HCT116 (cell line): ENCODE data around the gene ARHGAP8. TPM values are rescaled to one million over a fixed set of nuclear protein-coding genes. Genes with fewer than 3 reads are reported as not detected.

Source experiments
- ATAC-seq: fragments of 200-7000 bp; cut with Tn5 transposase; 2 replicates; pipeline ENCODE4 v1.9.1; 2020; ENCODE audit warnings: mild to moderate bottlenecking, moderate library complexity
- BruUV-seq: library from RNA; stranded (reverse); fragments of 400-500 nt; replicated peaks from 2 replicates; lab custom pipeline; 2021; lab: Mats Ljungman, UMichigan
- CTCF ChIA-PET: fragments of 300-600 bp; sonication (Branson Sonifier 250); formaldehyde crosslinking; loops from one replicate; lab custom pipeline; 2021; ENCODE audit warnings: antibody characterized with exemption; lab: Charles Lee
- POLR2A ChIA-PET: fragments of 300-600, 350-600 bp; sonication (Branson Sonifier 250); formaldehyde crosslinking; loops from one replicate; lab custom pipeline; 2021; ENCODE audit warnings: antibody characterized with exemption; lab: Charles Lee
- RAD21 ChIA-PET, 2 experiments: fragments of 300-600 bp; sonication (Branson Sonifier 250); formaldehyde crosslinking; loops; one replicate each; lab custom pipeline; 2023; ENCODE audit warnings: low total read pairs in 2 of 2; ENCODE audit not compliant: uncharacterized antibody in 2 of 2, unreplicated experiment in 2 of 2, low non-redundant PET in 1 of 2; lab: Charles Lee
- DNase-seq: peaks from one replicate; pipeline ENCODE4 v3.0.0-alpha.2; 2010; ENCODE audit warnings: low read depth, low spot score
- H2AFZ ChIP-seq: fragments of 200-600 bp; shearing (Covaris generic), sonication (generic); 2 replicates; pipeline ENCODE4 v1.6.1; 2017; ENCODE audit warnings: low read depth, mixed run types, mixed read lengths, antibody characterized with exemption, low read length; ENCODE audit not compliant: poor library complexity, severe bottlenecking
- H3K27ac ChIP-seq: 2 replicates; pipeline ENCODE4 v1.5.1; 2012; ENCODE audit warnings: low read depth, low read length
- H3K27me3 ChIP-seq: fragments of 200-600 bp; sonication (generic); 2 replicates; pipeline ENCODE4 v1.6.1; 2016; ENCODE audit warnings: mixed run types, low read length, mixed read lengths; ENCODE audit not compliant: insufficient read depth
- H3K36me3 ChIP-seq, 2 experiments: fragments of 200-500 bp in 1 of 2; fragments of 200-600 bp in 1 of 2; sonication (Bioruptor generic) in 1 of 2; sonication (generic) in 1 of 2; 2 replicates each; pipeline versions ENCODE4 v1.5.1 to v1.6.1; 2014 to 2016; ENCODE audit warnings: low read length in 2 of 2, inconsistent platforms in 1 of 2, mixed read lengths in 1 of 2, mixed run types in 1 of 2; ENCODE audit not compliant: insufficient read depth in 2 of 2, control insufficient read depth in 1 of 2
- H3K4me1 ChIP-seq, 2 experiments: fragments of 200-600 bp in 1 of 2; sonication (generic) in 1 of 2; 2 replicates each; pipeline versions ENCODE4 v1.5.1 to v1.6.1; 2012 to 2017; ENCODE audit warnings: low read length in 2 of 2, inconsistent platforms in 1 of 2, mild to moderate bottlenecking in 1 of 2, mixed read lengths in 1 of 2, mixed run types in 1 of 2, moderate library complexity in 1 of 2; ENCODE audit not compliant: insufficient read depth in 2 of 2, control insufficient read depth in 1 of 2
- H3K4me2 ChIP-seq: fragments of 200-600 bp; sonication (generic); 2 replicates; pipeline ENCODE4 v1.6.1; 2017; ENCODE audit warnings: mixed run types, low read length, mixed read lengths
- H3K4me3 ChIP-seq, 2 experiments: fragments of 200-600 bp in 1 of 2; sonication (generic) in 1 of 2; replicated peaks in 1 of 2; 2 replicates each; pipeline ENCODE4 v1.5.1; 2011 to 2016; ENCODE audit warnings: low read length in 2 of 2, control low read depth in 1 of 2, low read depth in 1 of 2, mild to moderate bottlenecking in 1 of 2, mixed read lengths in 1 of 2, mixed run types in 1 of 2
- H3K79me2 ChIP-seq: fragments of 200-600 bp; sonication (generic); 2 replicates; pipeline ENCODE4 v1.6.1; 2017; ENCODE audit warnings: mild to moderate bottlenecking, mixed run types, low read length, moderate library complexity, mixed read lengths; ENCODE audit not compliant: insufficient read depth
- H3K9ac ChIP-seq: fragments of 200-600 bp; sonication (generic); 2 replicates; pipeline ENCODE4 v1.6.1; 2016; ENCODE audit warnings: low read length, mixed read lengths
- H3K9me2 ChIP-seq: fragments of 200-600 bp; sonication (generic), shearing (Covaris generic); 2 replicates; pipeline ENCODE4 v1.6.1; 2017; ENCODE audit warnings: mixed run types, mild to moderate bottlenecking, moderate library complexity; ENCODE audit not compliant: insufficient read depth
- H3K9me3 ChIP-seq, 2 experiments: fragments of 200-500 bp in 1 of 2; fragments of 200-600 bp in 1 of 2; sonication (Bioruptor generic) in 1 of 2; sonication (generic) in 1 of 2; 2 replicates each; pipeline ENCODE4 v1.6.1; 2014 to 2017; ENCODE audit warnings: low read length in 2 of 2, mixed read lengths in 2 of 2, inconsistent platforms in 1 of 2, low read depth in 1 of 2, mild to moderate bottlenecking in 1 of 2, mixed run types in 1 of 2, moderate library complexity in 1 of 2; ENCODE audit not compliant: control insufficient read depth in 1 of 2, insufficient read depth in 1 of 2
- H4K20me1 ChIP-seq: fragments of 200-600 bp; sonication (generic), shearing (Covaris generic); 2 replicates; pipeline ENCODE4 v1.6.1; 2017; ENCODE audit warnings: mixed run types, mild to moderate bottlenecking, moderate library complexity; ENCODE audit not compliant: insufficient read depth
- EGR1 ChIP-seq: IDR thresholded peaks from 2 replicates; pipeline ENCODE4 v1.6.1; 2012; ENCODE audit warnings: low read depth
- EZH2phosphoT487 ChIP-seq: fragments of 200-600 bp; IDR thresholded peaks from 2 replicates; pipeline ENCODE4 v1.6.1; 2018; ENCODE audit warnings: antibody characterized with exemption, borderline replicate concordance
- FOSL1 ChIP-seq: IDR thresholded peaks from 2 replicates; pipeline ENCODE4 v1.6.1; 2012; ENCODE audit warnings: low read depth
- JUND ChIP-seq: IDR thresholded peaks from 2 replicates; pipeline ENCODE4 v1.6.1; 2012
- POLR2A ChIP-seq: IDR thresholded peaks from 2 replicates; pipeline ENCODE4 v1.7.0; 2011; ENCODE audit warnings: borderline replicate concordance; ENCODE audit not compliant: insufficient read depth, insufficient read length; ENCODE audit errors: extremely low read depth
- REST ChIP-seq: IDR thresholded peaks from 2 replicates; pipeline ENCODE4 v1.6.1; 2012; ENCODE audit warnings: low read depth
- SRF ChIP-seq: IDR thresholded peaks from 2 replicates; pipeline ENCODE4 v1.6.1; 2012; ENCODE audit warnings: low read depth
- ZBTB33 ChIP-seq: IDR thresholded peaks from 2 replicates; pipeline ENCODE4 v1.6.1; 2011; ENCODE audit warnings: mild to moderate bottlenecking, low read length, moderate library complexity; ENCODE audit not compliant: insufficient replicate concordance; ENCODE audit errors: extremely low read depth
- intact Hi-C: fragments of 100-400 bp; cut with micrococcal nuclease; formaldehyde crosslinking; loops from 2 replicates; pipeline ENCODE4 v1.10.0; 2022
- total RNA-seq: library from RNA; stranded (reverse); gene quantifications from one replicate; pipeline ENCODE4 v1.2.1, GENCODE V29; 2021; ENCODE audit not compliant: unreplicated experiment
- TF ChIP-seq, protein P1 (sequence below): IDR thresholded peaks from 2 replicates; pipeline ENCODE4 v1.6.1; 2012
- TF ChIP-seq, protein P2 (sequence below): IDR thresholded peaks from 2 replicates; pipeline ENCODE4 v1.6.1; 2012

ARHGAP8 gene
- total RNA-seq, 1 experiment from 2014 or later, result 67.5 TPM

DNA sequence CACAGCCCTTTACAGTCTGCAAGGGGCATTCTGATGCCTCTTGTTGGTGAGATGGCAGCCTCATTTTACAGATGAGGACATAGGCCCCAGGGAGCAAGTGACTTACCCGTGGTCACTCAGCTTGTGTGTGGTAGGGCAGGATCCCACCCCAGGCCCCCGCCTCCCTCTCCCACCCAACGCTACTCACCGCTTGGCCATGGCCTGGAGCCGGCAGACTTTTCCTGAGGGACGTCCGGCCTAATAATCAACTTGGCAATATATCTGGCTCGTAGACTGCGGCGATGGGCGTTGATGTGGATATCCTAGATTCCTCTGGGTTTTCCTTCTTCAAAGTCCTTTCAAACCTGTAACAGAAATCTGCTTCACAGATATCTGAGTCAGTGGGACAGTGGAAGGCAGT lies 57.1 kb downstream of the ARHGAP8 start:
- ChIA-PET POLR2A (no interaction called here), CTCF (no interaction called here), RAD21 (no interaction called here)
- no peaks in the 10 kb centered on the region for H4K20me1 ChIP-seq
- intact Hi-C loops, result no loop called here
- H3K9me3 ChIP-seq, result no peaks in the 10 kb centered on the region
- H3K36me3 ChIP-seq, result peaks cover 0 to 20% of the 10 kb centered on the region in 2 experiments; a peak in 2 of 4 replicates
- no peak overlapping the region for H2AFZ ChIP-seq
- no peak for TF ChIP-seq POLR2A
- no peak for TF ChIP-seq EGR1
- TF ChIP-seq EZH2phosphoT487, result no peak
- no peak for TF ChIP-seq JUND
- TF ChIP-seq REST, result no peak
- H3K27me3 ChIP-seq, result no peaks in the 10 kb centered on the region
- H3K9ac ChIP-seq, result no peak overlapping the region
- no peak overlapping the region for H3K27ac ChIP-seq
- ATAC-seq, result no peak
- H3K4me3 ChIP-seq, result no peak overlapping the region
- DNase-seq, result no peak
- H3K9me2 ChIP-seq, result no peaks in the 10 kb centered on the region
- H3K4me1 ChIP-seq, result no peaks in the 10 kb centered on the region
- no peak overlapping the region for H3K4me2 ChIP-seq
- H3K79me2 ChIP-seq, result no peaks in the 10 kb centered on the region
- BruUV-seq, result no TSS peak

DNA sequence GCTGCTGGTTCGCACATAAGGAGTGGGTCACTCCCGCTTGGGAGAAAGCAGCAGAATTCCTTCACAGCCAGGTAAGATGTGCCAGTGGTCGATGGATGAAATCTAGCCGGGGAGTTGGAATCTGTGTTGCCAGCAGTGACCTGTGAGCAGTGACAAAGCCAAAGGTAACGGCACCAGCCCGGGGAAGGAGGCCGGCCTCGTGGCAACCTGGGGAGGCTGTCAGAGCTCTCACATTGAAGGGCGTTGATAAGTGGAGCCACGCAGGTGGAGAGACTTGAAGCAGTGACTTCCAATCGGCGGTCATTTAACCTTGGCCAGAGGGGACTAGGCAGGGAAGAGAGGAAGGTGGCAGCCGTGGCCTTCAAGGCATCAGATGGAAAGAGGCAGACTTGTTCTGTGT lies 58.8 kb downstream of the ARHGAP8 start:
- CTCF ChIA-PET, result interaction anchor here (0.9 kb wide), 1 partner anchor 10 kb away, joined by 4 read pairs; no protein-coding TSS in a partner anchor
- intact Hi-C loops, result no loop called here
- no peaks in the 10 kb centered on the region for H3K9me3 ChIP-seq
- H3K27ac ChIP-seq, result no peak overlapping the region
- no peak overlapping the region for H2AFZ ChIP-seq
- no peak overlapping the region for H3K9ac ChIP-seq
- no peaks in the 10 kb centered on the region for H3K9me2 ChIP-seq
- no peaks in the 10 kb centered on the region for H4K20me1 ChIP-seq
- H3K4me1 ChIP-seq, result no peaks in the 10 kb centered on the region
- POLR2A ChIA-PET, result no interaction called here
- H3K4me2 ChIP-seq, result no peak overlapping the region
- TSS peak; percentile 23 for BruUV-seq
- ATAC-seq, result no peak
- H3K27me3 ChIP-seq, result no peaks in the 10 kb centered on the region
- H3K4me3 ChIP-seq, result no peak overlapping the region
- RAD21 ChIA-PET, result no interaction called here
- DNase-seq, result no peak
- no peaks in the 10 kb centered on the region for H3K79me2 ChIP-seq
- H3K36me3 ChIP-seq, result peaks cover 0 to 20% of the 10 kb centered on the region in 2 experiments; a peak in 2 of 4 replicates
- no peak for TF ChIP-seq FOSL1
- TF ChIP-seq SRF, result no peak
- TF ChIP-seq, protein P1, sequence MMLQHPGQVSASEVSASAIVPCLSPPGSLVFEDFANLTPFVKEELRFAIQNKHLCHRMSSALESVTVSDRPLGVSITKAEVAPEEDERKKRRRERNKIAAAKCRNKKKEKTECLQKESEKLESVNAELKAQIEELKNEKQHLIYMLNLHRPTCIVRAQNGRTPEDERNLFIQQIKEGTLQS, result no peak
- no peak for TF ChIP-seq JUND
- no peak for TF ChIP-seq ZBTB33
- no peak for TF ChIP-seq POLR2A
- TF ChIP-seq, protein P2, sequence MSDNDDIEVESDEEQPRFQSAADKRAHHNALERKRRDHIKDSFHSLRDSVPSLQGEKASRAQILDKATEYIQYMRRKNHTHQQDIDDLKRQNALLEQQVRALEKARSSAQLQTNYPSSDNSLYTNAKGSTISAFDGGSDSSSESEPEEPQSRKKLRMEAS, result no peak
- TF ChIP-seq REST, result no peak
